ENCODE results near the gene TMEM225. TPM values are rescaled to one million over a fixed set of nuclear protein-coding genes. Genes with fewer than 3 reads are reported as not detected.

TMEM225 gene
- polyA plus RNA-seq, 1 donor (not counting 4 experiments of a cell fraction or from before 2014, with no cell fraction given) = not detected

- Histone ChIP-seq H3K4me1 (ENCODE audit: control insufficient read depth, extremely low read depth, insufficient read depth, low read length) (no peaks in the 10 kb centered on the region), H3K9me1 (ENCODE audit: control insufficient read depth, extremely low read depth, insufficient read depth, low read length) (no peaks in the 10 kb centered on the region), H3K79me2 (ENCODE audit: control insufficient read depth, insufficient read depth, low read length) (no peaks in the 10 kb centered on the region), H2AFZ (ENCODE audit: control insufficient read depth, low read length) (no peak overlapping the region), H4K20me1 (ENCODE audit: control insufficient read depth, extremely low read depth, insufficient read depth, low read length) (no peaks in the 10 kb centered on the region), H3K36me3 (ENCODE audit: control insufficient read depth in 2 of 2, extremely low read depth in 1 of 2, insufficient read depth in 2 of 2, low read length in 2 of 2) (no peaks in the 10 kb centered on the region), H3K9me3 (ENCODE audit: control insufficient read depth, low read depth, low read length) (no peaks in the 10 kb centered on the region), H3K4me2 (ENCODE audit: control insufficient read depth, extremely low read depth, insufficient read depth, low read depth, low read length) (no peak overlapping the region), H3K27ac (ENCODE audit: control insufficient read depth, insufficient read depth, low read length) (no peak overlapping the region), H3K9ac (ENCODE audit: control insufficient read depth, extremely low read depth, insufficient read depth, low read length) (no peak overlapping the region), H3K27me3 (ENCODE audit: control insufficient read depth, extremely low read depth, insufficient read depth, low read length) (no peaks in the 10 kb centered on the region), H3K4me3 (ENCODE audit: control insufficient read depth in 2 of 3, extremely low read depth in 1 of 3, insufficient read depth in 2 of 3, low read depth in 1 of 3, low read length in 3 of 3) (no peak overlapping the region)
- DNase-seq (ENCODE audit: low read depth, low spot score) = no peak
- dilution Hi-C loops (cut with MboI; ENCODE audit: extremely low pct_ligation_motif_present, low sequenced_read_pairs) = no loop called here
- TF ChIP-seq EZH2 (IDR thresholded peaks at IDR 0.05; ENCODE audit: low read length) (no peak), CTCF (optimal IDR thresholded peaks at IDR 0.05 in 1 of 3, IDR thresholded peaks at IDR 0.05 in 1 of 3, conservative IDR thresholded peaks at IDR 0.05 in 1 of 3; ENCODE audit: extremely low read depth in 1 of 3, insufficient read depth in 2 of 3, low read length in 3 of 3) (no peak)
- FAIRE-seq = no peak
Observed at GRCh38 chr11:123904932-123905331, 19.5 kb upstream of the TMEM225 start.

GRCh38 chr11:123903932-123904331 lies 18.5 kb upstream of the TMEM225 start:
- no peaks in the 10 kb centered on the region for H4K20me1 ChIP-seq (ENCODE audit: control insufficient read depth, extremely low read depth, insufficient read depth, low read length)
- H3K9me3 ChIP-seq (ENCODE audit: control insufficient read depth, low read depth, low read length) = no peaks in the 10 kb centered on the region
- no peak for TF ChIP-seq EZH2 (IDR thresholded peaks at IDR 0.05; ENCODE audit: low read length)
- TF ChIP-seq CTCF (optimal IDR thresholded peaks at IDR 0.05 in 1 of 3, IDR thresholded peaks at IDR 0.05 in 1 of 3, conservative IDR thresholded peaks at IDR 0.05 in 1 of 3; ENCODE audit: extremely low read depth in 1 of 3, insufficient read depth in 2 of 3, low read length in 3 of 3) = no peak
- H3K9ac ChIP-seq (ENCODE audit: control insufficient read depth, extremely low read depth, insufficient read depth, low read length) = no peak overlapping the region
- H3K4me2 ChIP-seq (ENCODE audit: control insufficient read depth, extremely low read depth, insufficient read depth, low read depth, low read length) = no peak overlapping the region
- no peaks in the 10 kb centered on the region for H3K9me1 ChIP-seq (ENCODE audit: control insufficient read depth, extremely low read depth, insufficient read depth, low read length)
- H2AFZ ChIP-seq (ENCODE audit: control insufficient read depth, low read length) = no peak overlapping the region
- no peaks in the 10 kb centered on the region for H3K79me2 ChIP-seq (ENCODE audit: control insufficient read depth, insufficient read depth, low read length)
- no peaks in the 10 kb centered on the region for H3K36me3 ChIP-seq (ENCODE audit: control insufficient read depth in 2 of 2, extremely low read depth in 1 of 2, insufficient read depth in 2 of 2, low read length in 2 of 2)
- H3K4me1 ChIP-seq (ENCODE audit: control insufficient read depth, extremely low read depth, insufficient read depth, low read length) = no peaks in the 10 kb centered on the region
- no peak overlapping the region for H3K27ac ChIP-seq (ENCODE audit: control insufficient read depth, insufficient read depth, low read length)
- no peaks in the 10 kb centered on the region for H3K27me3 ChIP-seq (ENCODE audit: control insufficient read depth, extremely low read depth, insufficient read depth, low read length)
- no peak overlapping the region for H3K4me3 ChIP-seq (ENCODE audit: control insufficient read depth in 2 of 3, extremely low read depth in 1 of 3, insufficient read depth in 2 of 3, low read depth in 1 of 3, low read length in 3 of 3)
- FAIRE-seq (no peak), DNase-seq (ENCODE audit: low read depth, low spot score) (no peak)
- dilution Hi-C loops (cut with MboI; ENCODE audit: extremely low pct_ligation_motif_present, low sequenced_read_pairs) = no loop called here
